HG03103 (cell line): Measurements from ENCODE around the gene TBC1D28.
"Not testable (repeated sequence)": the region's sequence is repeated elsewhere in the genome, so short reads cannot be mapped to it uniquely, and the experiment has no call there.

Source experiments
- ATAC-seq: cut with Tn5 transposase; IDR thresholded peaks from one replicate; pipeline ENCODE4 v1.9.1; 2021; ENCODE audit warnings: low read depth; ENCODE audit not compliant: unreplicated experiment

Gene TBC1D28

DNA sequence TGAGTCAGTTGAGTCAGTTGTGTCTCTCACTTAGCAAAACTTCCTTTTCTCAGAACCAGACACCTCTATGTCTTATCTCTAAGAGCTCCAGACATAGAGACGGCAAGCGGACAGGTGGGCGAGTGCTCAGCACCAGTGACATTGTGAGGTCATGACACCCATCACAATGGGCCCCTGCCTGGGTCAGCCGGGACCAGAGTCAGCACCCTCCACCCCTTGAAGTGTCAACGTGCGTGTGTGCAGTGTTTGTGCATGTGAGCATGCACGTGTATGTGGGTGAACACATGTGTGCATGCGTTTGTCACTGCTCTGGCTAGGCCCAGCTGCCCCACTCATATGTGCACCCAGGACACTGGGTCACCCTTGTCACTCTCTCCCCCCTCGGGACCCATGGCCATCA lies at the start of gene TBC1D28:
Gene TBC1D28 (minus strand): TSS at position 101 of the 400 bp plus-strand sequence. CDS start 3,039 bp downstream, outside the sequence.
- not testable (repeated sequence) for ATAC-seq

DNA sequence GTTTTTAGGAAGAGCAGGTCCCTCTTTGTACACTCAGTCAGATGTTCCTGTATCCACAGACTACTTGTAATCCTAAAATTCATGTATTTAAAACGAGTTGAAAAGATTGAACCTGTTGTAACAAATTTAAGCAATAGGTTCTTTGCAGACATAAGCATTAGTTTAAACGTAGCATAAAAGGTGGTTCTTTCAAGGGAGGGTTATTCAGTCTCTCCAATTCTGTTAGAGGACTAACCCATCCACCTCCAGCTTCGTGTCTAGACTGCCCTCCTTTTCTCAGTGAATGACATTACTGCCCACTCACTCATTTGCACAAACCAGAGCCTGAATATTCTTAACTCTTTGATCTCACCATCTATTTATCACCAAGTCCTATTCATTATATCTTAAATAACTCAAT lies 38.5 kb upstream of the TBC1D28 start:
- ATAC-seq = not testable (repeated sequence)

DNA sequence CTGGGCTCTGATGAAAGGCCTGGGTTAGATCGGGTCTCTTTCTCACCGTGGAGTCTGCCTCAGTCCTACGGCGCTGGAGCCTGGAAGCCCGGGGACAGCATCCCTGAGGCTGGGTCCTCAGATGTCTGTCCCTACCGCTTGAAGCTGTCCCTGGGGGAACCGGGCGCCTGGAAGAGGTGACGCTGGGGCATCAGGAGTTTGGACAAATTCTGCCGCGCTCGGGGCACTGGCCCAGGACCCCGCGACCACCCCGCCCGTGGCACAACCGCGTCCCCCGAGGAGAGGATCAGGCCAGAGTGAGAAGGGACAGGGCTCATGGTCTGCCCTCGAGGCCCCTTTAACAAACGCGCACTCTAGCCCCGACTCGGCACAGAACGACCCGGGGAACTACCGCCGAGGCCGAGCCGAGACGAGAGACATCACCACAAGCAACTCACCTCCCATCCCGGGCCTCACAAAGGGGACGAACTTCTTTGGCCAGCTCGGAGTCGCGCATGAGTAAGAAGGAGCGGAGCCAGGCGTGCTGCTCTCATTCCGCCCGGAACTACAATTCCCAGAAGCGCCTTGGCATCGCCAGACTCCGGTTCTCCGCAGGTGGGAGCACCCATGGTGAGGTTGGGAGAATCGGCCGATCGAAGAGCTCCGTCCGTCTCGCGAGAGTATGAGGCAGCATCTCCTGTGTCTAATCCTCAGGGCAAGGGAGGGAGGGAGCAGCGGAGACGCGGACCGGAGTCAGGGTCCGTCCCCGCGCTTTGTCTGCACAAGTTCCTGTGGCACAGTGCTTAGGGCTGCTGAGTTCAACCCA lies 37.8 kb upstream of the TBC1D28 start, which contains the start of gene FOXO3B:
Gene FOXO3B (minus strand): TSS at position 548 of the 805 bp plus-strand sequence. CDS start 663 bp downstream, outside the sequence.
- peak; percentile 59 for ATAC-seq

DNA sequence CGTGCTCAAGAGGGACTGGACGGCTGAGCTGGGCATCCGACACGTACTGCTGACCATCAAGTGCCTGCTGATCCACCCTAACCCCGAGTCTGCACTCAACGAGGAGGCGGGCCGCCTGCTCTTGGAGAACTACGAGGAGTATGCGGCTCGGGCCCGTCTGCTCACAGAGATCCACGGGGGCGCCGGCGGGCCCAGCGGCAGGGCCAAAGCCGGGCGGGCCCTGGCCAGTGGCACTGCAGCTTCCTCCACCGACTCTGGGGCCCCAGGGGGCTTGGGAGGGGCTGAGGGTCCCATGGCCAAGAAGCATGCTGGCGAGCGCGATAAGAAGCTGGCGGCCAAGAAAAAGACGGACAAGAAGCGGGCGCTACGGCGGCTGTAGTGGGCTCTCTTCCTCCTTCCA lies 33.2 kb upstream of the TBC1D28 start:
- ATAC-seq = not testable (repeated sequence)

DNA sequence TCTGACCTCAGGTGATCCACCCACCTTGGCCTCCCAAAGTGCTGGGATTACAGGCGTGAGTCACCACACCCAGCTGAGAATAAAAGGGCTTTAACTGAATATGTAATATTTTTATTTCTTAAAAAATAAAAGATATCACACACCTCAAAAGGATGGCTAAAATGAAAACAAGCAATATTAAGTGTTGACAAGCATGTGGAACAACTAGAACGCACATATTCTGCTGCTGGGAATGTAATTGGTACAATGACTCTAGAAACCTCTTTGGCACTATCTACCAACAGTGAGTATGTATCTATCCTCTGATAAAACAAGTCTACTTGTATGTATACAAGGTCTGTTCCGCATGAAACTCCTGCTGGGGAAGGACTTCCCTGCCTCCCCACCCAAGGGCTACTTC lies 32.7 kb upstream of the TBC1D28 start:
- ATAC-seq = not testable (repeated sequence)

DNA sequence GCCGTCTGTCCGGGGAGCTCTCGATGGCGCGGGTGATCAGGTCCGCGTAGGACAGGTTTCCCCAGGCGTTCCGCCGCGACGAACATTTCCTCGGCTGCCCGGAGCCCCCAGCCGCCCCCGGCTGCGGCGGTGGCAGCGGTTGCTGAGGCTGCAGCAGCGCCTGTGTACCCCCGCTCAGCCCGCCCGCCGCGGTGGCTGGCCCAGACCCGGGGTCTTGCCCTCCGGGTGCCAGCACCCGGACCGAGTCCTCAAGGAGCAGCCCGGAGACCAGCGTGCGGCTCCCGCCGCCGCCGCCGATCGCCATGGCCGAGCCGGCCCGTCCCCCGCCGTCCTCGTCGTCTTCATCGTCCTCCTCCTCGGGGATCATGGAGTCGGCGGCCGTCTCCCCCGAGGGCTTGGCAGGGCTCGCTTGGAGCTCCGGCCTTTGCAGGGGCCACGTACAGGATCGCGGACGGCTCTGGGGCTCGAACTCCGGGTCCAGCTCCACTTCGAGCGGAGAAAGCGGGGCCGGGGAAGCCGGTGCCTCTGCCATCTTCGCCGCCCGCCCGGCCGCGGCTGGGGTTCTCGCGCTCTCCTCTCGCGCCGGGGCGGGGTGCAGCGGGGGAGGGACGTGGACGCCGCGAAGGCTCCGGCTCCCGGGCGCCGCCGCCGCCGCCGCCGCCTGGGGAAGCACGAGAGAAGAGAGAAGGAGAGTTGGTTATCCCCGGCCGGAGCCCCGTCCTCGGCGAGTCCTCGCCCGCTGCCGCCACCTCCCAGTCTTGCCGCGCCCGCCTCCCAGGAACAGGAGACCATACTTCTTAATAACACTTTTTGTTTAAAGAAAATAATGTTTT lies 28.4 kb upstream of the TBC1D28 start:
- not testable (repeated sequence) for ATAC-seq

DNA sequence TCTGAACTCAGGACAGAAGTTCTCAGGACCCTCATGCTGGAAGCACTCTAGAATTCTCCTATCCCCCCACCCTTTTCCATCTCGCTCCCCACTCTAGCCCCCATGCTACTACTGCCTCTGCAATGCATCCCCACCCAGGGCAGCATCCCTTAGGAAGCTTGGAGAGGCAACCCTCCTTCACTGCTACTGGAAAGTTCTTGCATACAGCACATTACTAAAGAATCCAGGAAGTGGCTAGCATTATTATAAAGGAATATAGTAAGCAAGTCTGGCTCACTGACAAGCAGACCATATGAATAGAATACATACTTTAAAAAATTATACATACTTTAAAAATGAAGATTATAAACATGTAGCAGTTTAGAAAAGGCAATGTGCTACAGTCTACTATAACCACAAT lies 24.4 kb upstream of the TBC1D28 start:
- not testable (repeated sequence) for ATAC-seq

DNA sequence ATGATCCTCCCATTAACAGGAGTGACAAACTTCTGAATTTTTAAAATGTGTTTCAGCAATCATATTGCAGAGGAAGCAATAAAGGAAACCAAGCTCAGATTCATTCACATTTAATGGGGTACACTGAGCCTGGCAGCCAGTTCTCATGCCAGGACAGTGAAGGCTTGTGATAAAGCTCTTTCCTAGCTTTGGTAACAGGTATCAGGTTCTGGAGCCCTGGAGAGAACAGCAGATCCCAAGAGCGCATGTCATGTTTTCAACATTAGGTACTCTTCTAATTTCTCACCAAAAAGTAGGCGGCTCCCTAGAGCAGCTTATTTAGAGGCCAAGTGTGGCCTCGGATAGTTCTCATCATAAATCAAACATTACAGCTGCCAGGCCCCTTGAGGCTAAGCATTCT lies 23.3 kb upstream of the TBC1D28 start:
- ATAC-seq = not testable (repeated sequence)

DNA sequence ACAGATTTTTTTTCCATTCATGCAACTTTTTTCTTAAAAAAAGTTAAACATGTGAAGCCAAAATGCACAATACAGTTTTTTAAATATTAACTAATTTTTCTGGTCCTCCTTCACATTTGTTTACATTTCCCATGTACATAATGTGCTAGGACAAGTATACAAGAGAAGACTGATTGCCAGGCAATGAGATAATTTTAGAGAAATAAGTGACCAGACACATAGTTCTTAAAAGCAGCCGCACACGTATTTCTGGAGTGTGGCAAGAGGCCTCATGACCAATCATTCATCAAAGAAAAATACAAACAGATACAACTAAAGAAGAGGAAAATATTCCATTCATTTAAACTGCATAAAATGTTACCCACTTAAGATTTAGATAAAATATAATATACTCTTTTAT lies 22.1 kb upstream of the TBC1D28 start:
- ATAC-seq = not testable (repeated sequence)

DNA sequence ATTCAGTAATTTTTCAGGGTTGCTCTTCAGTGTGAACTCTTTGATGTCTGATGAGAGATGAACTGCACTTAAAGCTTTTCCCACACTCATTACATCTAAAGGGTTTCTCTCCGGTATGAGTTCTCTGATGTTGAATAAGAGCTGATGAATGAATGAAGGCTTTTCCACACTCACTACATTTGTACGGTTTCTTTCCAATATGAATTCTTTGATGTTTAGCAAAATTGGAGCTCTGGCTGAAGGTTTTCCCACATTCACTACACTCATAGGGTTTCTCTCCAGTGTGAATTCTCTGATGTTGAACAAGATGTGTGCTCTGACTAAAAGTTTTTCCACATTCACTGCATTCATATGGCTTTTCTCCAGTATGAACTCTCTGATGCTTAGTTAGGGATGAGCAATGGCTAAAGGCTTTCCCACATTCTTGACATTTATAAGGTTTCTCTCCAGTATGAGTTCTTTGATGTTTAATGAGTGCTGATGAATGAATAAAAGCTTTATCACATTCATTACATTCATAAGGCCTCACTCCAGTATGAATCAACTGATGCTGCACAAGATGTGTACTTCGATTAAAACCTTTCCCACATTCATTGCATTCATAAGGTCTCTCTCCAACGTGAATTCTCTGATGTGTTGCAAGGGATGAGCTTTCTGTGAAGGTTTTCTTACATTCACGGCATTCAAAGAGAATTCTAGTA lies 17.9 kb upstream of the TBC1D28 start:
- not testable (repeated sequence) for ATAC-seq

DNA sequence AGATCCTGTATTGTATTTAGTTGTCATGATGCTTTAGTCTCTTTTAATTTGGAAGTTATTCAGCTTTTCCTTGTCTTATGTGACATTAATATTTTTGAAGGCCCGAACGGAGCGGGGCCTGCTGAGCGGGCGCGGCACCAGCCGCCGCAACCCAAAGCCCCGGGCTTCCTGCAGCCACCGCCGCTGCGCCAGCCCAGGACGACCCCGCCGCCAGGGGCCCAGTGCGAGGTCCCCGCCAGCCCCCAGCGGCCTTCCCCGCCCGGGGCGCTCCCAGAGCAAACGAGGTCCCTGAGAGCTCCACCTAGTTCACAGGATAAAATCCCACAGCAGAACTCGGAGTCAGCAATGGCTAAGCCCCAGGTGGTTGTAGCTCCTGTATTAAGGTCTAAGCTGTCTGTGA lies 5.9 kb upstream of the TBC1D28 start:
- not testable (repeated sequence) for ATAC-seq

DNA sequence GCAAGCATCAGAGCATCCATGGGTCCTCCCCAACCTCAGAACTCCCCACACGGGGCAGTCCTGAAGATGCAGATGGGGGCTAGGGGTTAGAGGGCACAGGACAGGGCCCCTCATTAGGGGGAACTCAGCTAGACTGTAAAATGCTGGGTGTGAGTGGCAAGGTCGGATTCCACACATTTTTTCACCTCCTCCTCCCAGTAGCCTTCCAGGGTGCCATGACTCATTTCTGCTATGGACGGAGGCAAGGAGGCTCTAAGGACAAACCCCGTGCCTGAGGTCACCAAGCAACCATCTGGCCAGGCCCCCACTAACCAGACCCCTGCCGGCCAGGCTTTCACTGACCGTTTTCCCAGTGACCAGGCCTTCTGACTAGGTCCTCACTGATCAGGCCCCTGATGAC lies 1.1 kb downstream of the TBC1D28 start:
- ATAC-seq = not testable (repeated sequence)

DNA sequence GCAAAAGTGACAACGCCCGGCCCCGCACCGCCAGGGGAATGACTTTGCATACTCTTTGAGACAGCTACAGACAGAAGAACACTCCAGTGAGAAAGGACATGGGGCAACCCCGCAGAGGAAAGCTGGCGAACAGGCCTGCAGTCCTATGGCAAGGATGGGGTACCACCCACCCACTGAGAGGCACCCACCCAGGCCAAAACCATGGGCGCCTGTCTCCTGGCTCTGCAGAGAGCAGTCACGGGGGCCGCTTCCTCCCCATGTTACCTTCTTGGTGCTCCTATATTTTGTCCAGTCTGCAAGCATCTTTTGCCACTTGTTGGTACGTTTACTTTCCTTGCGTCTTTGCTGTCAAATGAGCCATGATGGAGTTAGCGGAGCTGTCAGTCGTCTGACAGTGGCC lies 5.8 kb downstream of the TBC1D28 start:
- not testable (repeated sequence) for ATAC-seq

DNA sequence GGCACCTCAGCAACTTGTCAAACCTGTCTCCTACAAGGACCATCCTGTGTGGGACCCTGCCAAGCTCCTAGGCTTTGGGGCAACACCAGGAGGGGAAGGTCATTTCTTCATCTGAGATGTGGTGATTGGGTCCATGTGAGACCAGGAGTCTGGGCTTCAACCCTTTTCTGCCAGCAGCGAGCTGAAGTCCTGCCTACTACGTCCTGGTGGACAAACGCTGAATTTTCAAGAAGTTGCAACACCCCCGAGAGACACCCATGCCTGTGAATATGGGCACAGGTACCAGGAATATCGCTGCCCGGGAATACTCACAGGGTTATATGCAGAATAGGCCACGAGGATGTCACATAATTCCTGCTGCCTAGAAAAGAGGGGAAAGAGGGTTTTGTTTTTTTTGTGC lies 8.0 kb downstream of the TBC1D28 start:
- ATAC-seq = not testable (repeated sequence)

DNA sequence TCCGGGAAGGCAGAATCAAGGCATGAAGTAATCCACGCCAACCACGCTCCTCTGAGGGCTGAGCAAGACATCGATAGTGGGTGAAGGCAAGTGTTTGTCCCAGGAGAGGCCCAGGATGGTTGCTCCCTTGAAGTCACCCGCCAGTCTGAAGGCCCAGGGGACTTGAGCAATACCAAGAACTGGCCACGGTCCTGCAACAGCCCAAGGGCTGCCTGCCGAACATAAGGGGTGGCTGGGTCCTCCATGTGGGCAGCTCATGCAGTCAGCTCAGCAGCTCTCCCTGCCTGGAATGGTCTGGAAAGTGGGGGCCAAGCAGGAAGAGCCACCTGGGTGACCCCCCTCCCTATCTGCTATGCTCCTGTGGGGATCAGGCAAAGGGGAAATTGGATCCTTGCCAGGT lies 8.4 kb downstream of the TBC1D28 start:
- ATAC-seq = not testable (repeated sequence)

DNA sequence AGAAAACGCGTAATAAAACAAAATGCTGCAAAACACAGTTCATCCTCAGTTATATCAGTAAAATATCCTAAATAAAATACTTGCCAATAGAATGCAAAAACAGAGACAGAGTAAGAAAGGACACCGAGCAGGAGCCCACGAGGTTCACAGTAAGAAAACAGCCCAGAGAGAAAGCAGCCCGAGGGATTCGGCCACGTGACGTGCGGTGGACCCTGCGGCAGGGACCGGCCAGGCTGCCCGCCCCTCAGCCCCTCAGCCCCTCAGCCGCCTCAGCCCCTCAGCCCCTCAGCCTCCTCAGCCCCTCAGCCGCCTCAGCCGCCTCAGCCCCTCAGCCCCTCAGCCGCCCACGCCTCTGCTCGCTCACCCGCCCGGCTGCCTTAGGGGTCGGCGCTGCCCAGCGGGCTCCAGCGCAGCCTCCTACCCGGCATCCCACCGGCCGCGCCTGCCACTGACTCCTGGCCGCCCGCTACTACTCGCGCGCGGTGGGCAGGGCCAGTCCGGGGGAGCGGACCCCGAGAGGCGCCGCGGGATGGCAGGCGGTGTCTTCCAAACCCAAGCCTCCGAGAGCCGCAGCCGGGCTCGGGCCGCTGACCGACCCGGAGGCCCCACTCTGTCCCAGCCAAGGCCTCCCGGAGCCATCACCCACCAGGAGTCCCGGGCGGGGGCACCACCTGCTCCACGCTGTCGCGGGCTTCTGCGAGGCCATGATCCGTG lies 9.5 kb downstream of the TBC1D28 start:
- ATAC-seq = not testable (repeated sequence)

DNA sequence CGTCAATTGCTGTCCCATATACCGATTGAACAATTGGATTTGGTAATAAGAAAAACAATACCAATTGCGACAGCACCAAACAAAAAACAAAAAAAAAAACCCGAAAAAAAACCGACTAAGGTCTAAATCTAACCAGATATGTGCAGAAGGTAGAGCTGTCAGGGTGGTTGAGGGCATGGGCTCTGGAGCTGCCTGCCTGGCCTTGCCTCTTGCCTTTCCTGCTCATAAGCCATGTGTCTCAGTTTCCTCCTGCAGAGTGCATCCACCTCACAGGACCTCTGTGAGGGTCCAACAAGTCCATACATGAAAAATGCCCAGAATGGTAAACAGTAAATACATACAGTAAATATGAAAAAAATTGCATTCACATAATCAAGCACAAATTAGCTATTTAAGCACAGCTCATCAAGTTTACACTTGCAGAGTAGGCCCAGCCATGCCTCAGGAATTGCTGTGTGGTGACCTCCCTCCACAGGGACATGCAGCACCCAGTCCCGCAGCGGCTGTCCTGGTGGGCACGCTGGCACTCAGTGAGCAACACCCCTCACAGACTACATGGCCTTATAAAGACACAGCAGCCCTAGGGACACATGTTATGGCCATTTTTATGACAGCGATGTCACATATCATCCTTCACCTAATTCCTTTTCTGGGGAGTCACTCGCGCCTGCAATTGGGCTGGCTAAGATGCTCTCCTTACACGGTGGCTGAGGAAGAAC lies 17.9 kb downstream of the TBC1D28 start:
- ATAC-seq = no peak

DNA sequence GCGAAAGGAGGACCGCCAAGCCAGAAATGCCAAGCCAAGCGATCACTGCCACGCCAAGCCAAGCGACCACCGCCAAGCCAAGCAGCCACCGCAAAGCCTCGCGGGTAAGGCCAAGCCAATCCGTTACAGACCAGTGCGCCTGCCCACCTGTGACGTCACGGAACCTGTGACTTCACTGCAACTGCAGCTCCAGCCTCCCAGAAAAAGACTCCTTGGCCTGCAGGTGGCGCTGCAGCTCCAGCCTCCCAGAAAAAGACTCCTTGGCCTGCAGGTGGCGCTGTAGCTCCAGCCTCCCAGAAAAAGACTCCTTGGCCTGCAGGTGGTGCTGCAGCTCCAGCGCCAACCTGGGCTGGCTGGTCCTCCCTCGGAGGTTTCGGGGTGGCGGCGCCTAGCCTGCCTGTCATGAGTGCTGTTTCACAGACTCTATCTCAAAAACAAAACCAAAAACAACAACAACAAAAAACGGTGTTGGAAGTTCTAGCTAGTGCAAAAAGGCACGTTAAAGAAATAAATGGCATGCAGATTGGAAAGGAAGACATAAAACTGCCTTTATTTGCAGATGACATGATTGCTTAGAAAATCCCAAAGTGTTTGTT lies 18.6 kb downstream of the TBC1D28 start:
- ATAC-seq = peak; percentile 74

DNA sequence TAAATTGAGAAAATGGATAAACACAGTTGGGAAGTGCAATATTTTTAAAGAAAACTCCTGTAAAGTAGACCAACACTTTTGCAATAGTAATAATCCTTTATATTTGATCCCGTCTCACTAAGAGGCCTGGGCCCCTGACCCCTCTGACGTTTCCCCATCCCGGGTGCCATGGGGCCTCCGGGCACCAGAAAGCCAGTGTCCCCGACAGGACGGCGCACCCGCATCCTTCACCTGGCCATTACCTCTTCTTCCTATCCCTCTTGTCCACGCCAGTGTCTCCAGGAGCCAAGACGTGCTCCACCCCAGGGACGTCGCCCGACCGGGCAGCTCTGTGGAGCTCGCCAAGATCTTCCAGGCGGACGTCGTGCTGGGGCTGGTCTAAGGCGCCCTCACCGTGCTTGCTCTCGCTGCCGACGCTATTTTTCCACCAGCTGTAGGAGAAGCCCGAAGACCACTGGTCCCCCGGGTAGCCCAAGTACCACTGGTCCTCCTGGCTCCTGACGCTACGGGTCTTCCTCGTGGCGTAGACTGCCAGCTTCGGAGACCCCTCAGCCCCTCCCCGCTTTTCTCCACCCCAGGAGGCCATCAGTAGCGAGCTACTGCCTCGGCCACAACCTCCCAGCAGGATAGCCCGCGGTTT lies 19.2 kb downstream of the TBC1D28 start:
- ATAC-seq = peak; percentile 15
